Right atrium auricular region (tissue), 2 donors: ENCODE data around the gene STIM1. TPM values are rescaled to one million over a fixed set of nuclear protein-coding genes. Genes with fewer than 3 reads are reported as not detected.
A peak's percentile ranks its signal among the peaks of the same experiment; 100 is the strongest.

ENCODE experiments used
- DNase-seq: peaks from one replicate; pipeline ENCODE4 v3.0.0-alpha.2; 2019; ENCODE audit warnings: low spot score
- H3K27ac ChIP-seq, 2 donors: fragments of 200-600 bp; sonication (generic); 1 replicate in 1 of 2; 2 replicates in 1 of 2; pipeline ENCODE4 v1.5.1; 2016 to 2019
- H3K27me3 ChIP-seq, 2 donors: fragments of 200-600 bp; sonication (generic); one replicate each; pipeline versions ENCODE4 v1.5.1 to v1.6.0; 2017 to 2019
- H3K36me3 ChIP-seq: fragments of 200-600 bp; sonication (generic); one replicate; pipeline ENCODE4 v1.5.1; 2016
- H3K4me1 ChIP-seq, 2 donors: fragments of 200-600 bp; sonication (generic); one replicate each; pipeline versions ENCODE4 v1.5.1 to v1.6.0; 2017 to 2019
- H3K4me3 ChIP-seq, 2 donors: fragments of 200-600 bp; sonication (generic); 1 replicate in 1 of 2; 2 replicates in 1 of 2; pipeline ENCODE4 v1.5.1; 2017 to 2019; ENCODE audit warnings: mild to moderate bottlenecking in 1 of 2, moderate library complexity in 1 of 2
- H3K9me3 ChIP-seq, 2 donors: fragments of 200-600 bp; sonication (generic); one replicate each; pipeline ENCODE4 v1.5.1; 2019
- CTCF ChIP-seq, 2 donors: fragments of 200-600 bp; sonication (generic); IDR thresholded peaks; one replicate each; pipeline ENCODE4 v1.5.1; 2019; ENCODE audit warnings: antibody characterized with exemption in 2 of 2
- total RNA-seq, 2 donors: library from RNA; depleted of rRNA; stranded (reverse); fragments of >200 nt; gene quantifications; one replicate each; pipeline ENCODE4 v1.1.0, GENCODE V29; 2016

STIM1 gene
- total RNA-seq, 2 donors from 2014 or later, result 15.4 to 16.6 TPM

- Histone ChIP-seq H3K4me3 (no peak overlapping the region), H3K27ac (no peak overlapping the region), H3K36me3 (peaks cover 7% of the 10 kb centered on the region), H3K9me3 (no peaks in the 10 kb centered on the region), H3K4me1 (no peaks in the 10 kb centered on the region), H3K27me3 (no peaks in the 10 kb centered on the region)
- no peak for TF ChIP-seq CTCF (IDR thresholded peaks at IDR 0.05)
- no peak for DNase-seq
These were observed 33.2 kb upstream of the STIM1 start for GRCh38 chr11:3822312-3822711.

- Histone ChIP-seq H3K27me3 (no peaks in the 10 kb centered on the region), H3K4me3 (no peak overlapping the region), H3K4me1 (no peaks in the 10 kb centered on the region), H3K27ac (no peak overlapping the region), H3K36me3 (peaks cover 17% of the 10 kb centered on the region), H3K9me3 (no peaks in the 10 kb centered on the region)
- TF ChIP-seq CTCF (IDR thresholded peaks at IDR 0.05), result no peak
- no peak for DNase-seq
These were observed 32.2 kb upstream of the STIM1 start for GRCh38 chr11:3823303-3823702.

- Histone ChIP-seq H3K27ac (no peak overlapping the region), H3K27me3 (no peaks in the 10 kb centered on the region), H3K4me1 (no peaks in the 10 kb centered on the region), H3K4me3 (no peak overlapping the region), H3K36me3 (peaks cover 17% of the 10 kb centered on the region), H3K9me3 (no peaks in the 10 kb centered on the region)
- no peak for DNase-seq
- no peak for TF ChIP-seq CTCF (IDR thresholded peaks at IDR 0.05)
These were observed 31.5 kb upstream of the STIM1 start for GRCh38 chr11:3823762-3824506.

GRCh38 chr11:3824714-3825472 is 30.6 kb upstream of the STIM1 start:
- no peak overlapping the region for H3K4me3 ChIP-seq
- no peaks in the 10 kb centered on the region for H3K9me3 ChIP-seq
- H3K27me3 ChIP-seq, result no peaks in the 10 kb centered on the region
- H3K4me1 ChIP-seq, result no peaks in the 10 kb centered on the region
- peak; percentile 30 to 66 for TF ChIP-seq CTCF (IDR thresholded peaks at IDR 0.05)
- H3K27ac ChIP-seq, result no peak overlapping the region
- H3K36me3 ChIP-seq, result peaks cover 17% of the 10 kb centered on the region
- DNase-seq, result no peak

- Histone ChIP-seq H3K36me3 (peaks cover 17% of the 10 kb centered on the region), H3K27me3 (no peaks in the 10 kb centered on the region), H3K4me3 (no peak overlapping the region), H3K4me1 (peaks cover 0 to 3% of the 10 kb centered on the region in 2 donors), H3K27ac (no peak overlapping the region), H3K9me3 (no peaks in the 10 kb centered on the region)
- DNase-seq, result no peak
- TF ChIP-seq CTCF (IDR thresholded peaks at IDR 0.05), result no peak
These were observed 29.9 kb upstream of the STIM1 start for GRCh38 chr11:3825473-3826154.
